ENCODE measurements around the gene PIEZO1.

Gene PIEZO1

GRCh38 chr16:88753602-88754001 lies 31.4 kb downstream of the PIEZO1 start:
- ChIA-PET POLR2A (no interaction called here), CTCF (interaction anchor here (1.0 to 5.1 kb wide), 4 partner anchors 9 to 16 kb away, joined by 3 to 17 read pairs (median 13); no protein-coding TSS in a partner anchor)
- TF ChIP-seq, protein P1, sequence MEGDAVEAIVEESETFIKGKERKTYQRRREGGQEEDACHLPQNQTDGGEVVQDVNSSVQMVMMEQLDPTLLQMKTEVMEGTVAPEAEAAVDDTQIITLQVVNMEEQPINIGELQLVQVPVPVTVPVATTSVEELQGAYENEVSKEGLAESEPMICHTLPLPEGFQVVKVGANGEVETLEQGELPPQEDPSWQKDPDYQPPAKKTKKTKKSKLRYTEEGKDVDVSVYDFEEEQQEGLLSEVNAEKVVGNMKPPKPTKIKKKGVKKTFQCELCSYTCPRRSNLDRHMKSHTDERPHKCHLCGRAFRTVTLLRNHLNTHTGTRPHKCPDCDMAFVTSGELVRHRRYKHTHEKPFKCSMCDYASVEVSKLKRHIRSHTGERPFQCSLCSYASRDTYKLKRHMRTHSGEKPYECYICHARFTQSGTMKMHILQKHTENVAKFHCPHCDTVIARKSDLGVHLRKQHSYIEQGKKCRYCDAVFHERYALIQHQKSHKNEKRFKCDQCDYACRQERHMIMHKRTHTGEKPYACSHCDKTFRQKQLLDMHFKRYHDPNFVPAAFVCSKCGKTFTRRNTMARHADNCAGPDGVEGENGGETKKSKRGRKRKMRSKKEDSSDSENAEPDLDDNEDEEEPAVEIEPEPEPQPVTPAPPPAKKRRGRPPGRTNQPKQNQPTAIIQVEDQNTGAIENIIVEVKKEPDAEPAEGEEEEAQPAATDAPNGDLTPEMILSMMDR (IDR thresholded peaks at IDR 0.05; ENCODE audit: control extremely low read depth, extremely low read depth, low read depth, missing control alignments) = no peak
- DNase-seq (ENCODE audit: extremely low spot score) = no peak

DNA sequence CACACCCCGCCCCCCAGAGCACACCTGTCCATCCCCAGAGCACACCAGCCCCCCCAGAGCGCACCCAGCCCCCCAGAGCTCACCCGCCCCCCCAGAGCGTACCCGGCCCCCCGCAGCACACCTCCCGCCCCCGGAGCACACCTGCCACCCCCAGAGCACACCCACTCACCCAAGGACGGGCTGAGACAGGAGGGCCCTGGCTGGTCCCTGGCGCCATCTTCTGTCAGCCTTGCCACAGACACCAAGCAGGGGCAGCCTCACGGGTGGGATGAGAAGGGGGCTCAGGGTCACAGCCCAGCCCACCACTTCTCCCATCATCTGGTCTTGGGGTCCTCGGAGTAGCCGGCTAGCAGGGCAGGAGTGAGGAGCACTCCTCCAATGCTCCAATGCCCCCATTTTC lies 31.8 kb downstream of the PIEZO1 start:
- ChIA-PET CTCF (interaction anchor here (1.0 to 5.1 kb wide), 4 partner anchors 8 to 16 kb away, joined by 3 to 17 read pairs (median 13); no protein-coding TSS in a partner anchor), POLR2A (no interaction called here)
- no peak for DNase-seq (ENCODE audit: extremely low spot score)
- TF ChIP-seq, protein P1 (IDR thresholded peaks at IDR 0.05; ENCODE audit: control extremely low read depth, extremely low read depth, low read depth, missing control alignments) = no peak

GRCh38 chr16:88752386-88753002 lies 32.5 kb downstream of the PIEZO1 start:
- ChIA-PET CTCF (interaction anchor here (1.2 to 7.5 kb wide), 4 partner anchors 13 to 58 kb away, joined by 3 to 68 read pairs (median 10); no protein-coding TSS in a partner anchor), POLR2A (no interaction called here)
- no peak for DNase-seq (ENCODE audit: extremely low spot score)
- TF ChIP-seq, protein P1 (IDR thresholded peaks at IDR 0.05; ENCODE audit: control extremely low read depth, extremely low read depth, low read depth, missing control alignments) = no peak

DNA sequence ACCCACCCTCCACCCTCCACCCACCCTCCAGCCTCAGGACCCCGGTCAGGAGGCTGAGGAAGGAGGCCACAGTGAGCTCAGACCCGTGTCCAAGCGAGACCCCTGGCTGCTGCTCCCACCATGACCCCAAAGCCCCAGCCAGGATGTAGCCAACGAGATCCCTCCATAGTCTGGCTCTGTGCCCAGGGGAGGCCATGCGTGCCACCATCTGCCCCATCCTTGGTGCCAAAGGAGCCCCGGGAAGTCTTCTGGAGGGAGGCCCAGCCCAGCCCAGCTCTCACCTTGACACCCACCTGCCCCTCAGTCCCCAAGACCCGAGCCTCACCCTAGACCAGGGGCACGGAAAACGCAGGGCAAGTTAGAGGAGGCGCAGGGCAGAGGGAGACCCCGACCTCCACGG lies 34.2 kb downstream of the PIEZO1 start:
- no peak for DNase-seq (ENCODE audit: extremely low spot score)
- POLR2A ChIA-PET = no interaction called here

DNA sequence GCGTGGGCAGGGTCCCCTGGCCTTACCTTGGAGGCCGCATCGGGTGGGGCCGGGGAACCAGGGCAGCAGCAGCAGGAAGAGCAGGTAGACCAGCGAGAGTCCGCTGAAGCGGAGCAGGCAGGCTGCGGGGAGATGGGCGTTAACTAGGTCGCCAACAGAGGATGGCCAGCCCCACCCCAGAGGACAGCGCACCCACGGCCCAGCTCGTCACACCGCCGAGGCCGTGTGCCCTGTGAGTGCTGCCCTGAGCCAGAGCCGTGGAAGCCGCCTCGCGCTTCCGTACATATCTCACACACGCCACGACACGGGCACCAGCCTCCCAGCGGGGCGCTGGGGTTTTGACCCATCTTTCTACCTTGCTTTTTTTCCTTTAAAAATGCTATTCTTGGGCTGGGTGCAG lies 35.7 kb downstream of the PIEZO1 start:
- DNase-seq (ENCODE audit: extremely low spot score) = no peak
- TF ChIP-seq, protein P1 (IDR thresholded peaks at IDR 0.05; ENCODE audit: control extremely low read depth, extremely low read depth, low read depth, missing control alignments) = no peak
- POLR2A ChIA-PET = no interaction called here
- CTCF ChIA-PET = interaction anchor here (7.5 kb wide), 1 partner anchor 12 kb away, joined by 68 read pairs; no protein-coding TSS in a partner anchor

More for the DNA sequence above, 34.2 kb downstream of the PIEZO1 start:
- TF ChIP-seq, protein P1 (IDR thresholded peaks at IDR 0.05; ENCODE audit: control extremely low read depth, extremely low read depth, low read depth, missing control alignments) = no peak
- CTCF ChIA-PET = interaction anchor here (1.4 to 7.5 kb wide), 3 partner anchors 13 to 107 kb away, joined by 3 to 68 read pairs (median 4); no protein-coding TSS in a partner anchor

DNA sequence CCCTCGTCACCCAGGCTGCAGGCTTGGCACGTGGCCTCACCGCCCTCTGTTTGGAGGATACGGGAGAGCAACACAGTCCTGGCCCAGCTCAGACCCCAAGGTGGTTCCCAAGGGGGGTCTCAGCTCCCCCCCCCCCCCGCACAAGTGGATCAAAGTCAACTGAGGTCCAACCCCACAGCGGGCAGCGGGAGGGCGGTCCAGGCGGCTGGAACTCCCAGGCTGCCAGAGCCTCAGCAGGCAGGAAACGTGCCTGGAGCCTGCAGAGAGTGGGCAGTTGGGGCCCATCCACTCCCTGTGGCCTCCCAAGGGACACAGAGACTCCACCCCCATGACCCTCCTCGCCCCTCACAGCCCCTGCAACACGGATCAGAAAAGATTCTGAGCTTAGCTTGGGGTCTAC lies 36.7 kb downstream of the PIEZO1 start:
- no peak for DNase-seq (ENCODE audit: extremely low spot score)
- POLR2A ChIA-PET = no interaction called here
- TF ChIP-seq, protein P1 (IDR thresholded peaks at IDR 0.05; ENCODE audit: control extremely low read depth, extremely low read depth, low read depth, missing control alignments) = no peak
- CTCF ChIA-PET = interaction anchor here (7.5 to 9.5 kb wide), 2 partner anchors 11 to 33 kb away, joined by 68 to 74 read pairs; partner anchors contain the start of gene PIEZO1

All from GM10248 (cell line).